Measurements from ENCODE around the gene TSPAN18. TPM values are rescaled to one million over a fixed set of nuclear protein-coding genes. Genes with fewer than 3 reads are reported as not detected.

The TSPAN18 gene
- total and polyA plus RNA-seq, 2 donors from 2014 or later, result 13.8 to 38.1 TPM

GRCh38 chr11:44746894-44747293 is 20.1 kb downstream of the TSPAN18 start:
- DNase-seq (no peak), FAIRE-seq (no peak)
- H3K36me3 ChIP-seq (ENCODE audit: control insufficient read depth in 2 of 3, insufficient read depth in 3 of 3, low read length in 3 of 3), result no peaks in the 10 kb centered on the region
- H3K27ac ChIP-seq (ENCODE audit: low read depth in 2 of 2, low read length in 2 of 2), result no peak overlapping the region
- H3K4me3 ChIP-seq (ENCODE audit: low read length in 3 of 3), result no peak overlapping the region
- H3K27me3 ChIP-seq (ENCODE audit: control insufficient read depth, insufficient read depth, low read length), result no peaks in the 10 kb centered on the region
- intact Hi-C loops (cut with DNase I), result no loop called here
- H3K9ac ChIP-seq (ENCODE audit: low read length in 3 of 3), result no peak overlapping the region
- H3K9me3 ChIP-seq (ENCODE audit: control insufficient read depth in 2 of 3, insufficient read depth in 1 of 3, low read length in 3 of 3), result no peaks in the 10 kb centered on the region
- peaks cover 0 to 3% (median 0%) of the 10 kb centered on the region in 3 donors for H3K4me1 ChIP-seq (ENCODE audit: control insufficient read depth in 2 of 3, insufficient read depth in 2 of 3, low read depth in 1 of 3, low read length in 3 of 3)
- no peak for TF ChIP-seq CTCF (IDR thresholded peaks at IDR 0.05; ENCODE audit: borderline replicate concordance, extremely low read depth, insufficient read depth)

- no peak for DNase-seq
- H3K36me3 ChIP-seq (ENCODE audit: control insufficient read depth in 2 of 3, insufficient read depth in 3 of 3, low read length in 3 of 3), result no peaks in the 10 kb centered on the region
- no peak overlapping the region for H3K4me3 ChIP-seq (ENCODE audit: low read length in 3 of 3)
- H3K27ac ChIP-seq (ENCODE audit: low read depth in 2 of 2, low read length in 2 of 2), result no peak overlapping the region
- TF ChIP-seq CTCF (IDR thresholded peaks at IDR 0.05; ENCODE audit: borderline replicate concordance, extremely low read depth, insufficient read depth), result no peak
- intact Hi-C loops (cut with DNase I), result no loop called here
- no peaks in the 10 kb centered on the region for H3K27me3 ChIP-seq (ENCODE audit: control insufficient read depth, insufficient read depth, low read length)
- H3K9me3 ChIP-seq (ENCODE audit: control insufficient read depth in 2 of 3, insufficient read depth in 1 of 3, low read length in 3 of 3), result no peaks in the 10 kb centered on the region
- no peak overlapping the region for H3K9ac ChIP-seq (ENCODE audit: low read length in 3 of 3)
- FAIRE-seq, result no peak
- peaks cover 0 to 3% (median 0%) of the 10 kb centered on the region in 3 donors for H3K4me1 ChIP-seq (ENCODE audit: control insufficient read depth in 2 of 3, insufficient read depth in 2 of 3, low read depth in 1 of 3, low read length in 3 of 3)
These were observed 20.6 kb downstream of the TSPAN18 start for GRCh38 chr11:44747316-44747715.

GRCh38 chr11:44747836-44748235 is 21.1 kb downstream of the TSPAN18 start:
- no peak overlapping the region for H3K27ac ChIP-seq (ENCODE audit: low read depth in 2 of 2, low read length in 2 of 2)
- no peaks in the 10 kb centered on the region for H3K9me3 ChIP-seq (ENCODE audit: control insufficient read depth in 2 of 3, insufficient read depth in 1 of 3, low read length in 3 of 3)
- H3K27me3 ChIP-seq (ENCODE audit: control insufficient read depth, insufficient read depth, low read length), result no peaks in the 10 kb centered on the region
- no peak overlapping the region for H3K4me3 ChIP-seq (ENCODE audit: low read length in 3 of 3)
- FAIRE-seq, result no peak
- no peak for DNase-seq
- no peak for TF ChIP-seq CTCF (IDR thresholded peaks at IDR 0.05; ENCODE audit: borderline replicate concordance, extremely low read depth, insufficient read depth)
- no peaks in the 10 kb centered on the region for H3K36me3 ChIP-seq (ENCODE audit: control insufficient read depth in 2 of 3, insufficient read depth in 3 of 3, low read length in 3 of 3)
- intact Hi-C loops (cut with DNase I), result no loop called here
- peaks cover 0 to 3% (median 0%) of the 10 kb centered on the region in 3 donors for H3K4me1 ChIP-seq (ENCODE audit: control insufficient read depth in 2 of 3, insufficient read depth in 2 of 3, low read depth in 1 of 3, low read length in 3 of 3)
- no peak overlapping the region for H3K9ac ChIP-seq (ENCODE audit: low read length in 3 of 3)

GRCh38 chr11:44748606-44749005 is 21.8 kb downstream of the TSPAN18 start:
- TF ChIP-seq CTCF (IDR thresholded peaks at IDR 0.05; ENCODE audit: borderline replicate concordance, extremely low read depth, insufficient read depth), result no peak
- Histone ChIP-seq H3K27me3 (ENCODE audit: control insufficient read depth, insufficient read depth, low read length) (no peaks in the 10 kb centered on the region), H3K9me3 (ENCODE audit: control insufficient read depth in 2 of 3, insufficient read depth in 1 of 3, low read length in 3 of 3) (no peaks in the 10 kb centered on the region), H3K4me1 (ENCODE audit: control insufficient read depth in 2 of 3, insufficient read depth in 2 of 3, low read depth in 1 of 3, low read length in 3 of 3) (peaks cover 0 to 3% (median 0%) of the 10 kb centered on the region in 3 donors), H3K9ac (ENCODE audit: low read length in 3 of 3) (no peak overlapping the region), H3K36me3 (ENCODE audit: control insufficient read depth in 2 of 3, insufficient read depth in 3 of 3, low read length in 3 of 3) (no peaks in the 10 kb centered on the region), H3K27ac (ENCODE audit: low read depth in 2 of 2, low read length in 2 of 2) (no peak overlapping the region), H3K4me3 (ENCODE audit: low read length in 3 of 3) (no peak overlapping the region)
- intact Hi-C loops (cut with DNase I), result no loop called here
- no peak for FAIRE-seq
- DNase-seq, result peak in 1 of 5 donors; percentile 16
